ENCODE measurements around the gene ACOX3. TPM values are rescaled to one million over a fixed set of nuclear protein-coding genes. Genes with fewer than 3 reads are reported as not detected.

ACOX3 gene
- total and polyA plus RNA-seq, 9 of the 15 experiments (the other 6 are each of a cell fraction or from before 2014, with no cell fraction given) = 0.68 to 7.3 (median 3.7) TPM

DNA sequence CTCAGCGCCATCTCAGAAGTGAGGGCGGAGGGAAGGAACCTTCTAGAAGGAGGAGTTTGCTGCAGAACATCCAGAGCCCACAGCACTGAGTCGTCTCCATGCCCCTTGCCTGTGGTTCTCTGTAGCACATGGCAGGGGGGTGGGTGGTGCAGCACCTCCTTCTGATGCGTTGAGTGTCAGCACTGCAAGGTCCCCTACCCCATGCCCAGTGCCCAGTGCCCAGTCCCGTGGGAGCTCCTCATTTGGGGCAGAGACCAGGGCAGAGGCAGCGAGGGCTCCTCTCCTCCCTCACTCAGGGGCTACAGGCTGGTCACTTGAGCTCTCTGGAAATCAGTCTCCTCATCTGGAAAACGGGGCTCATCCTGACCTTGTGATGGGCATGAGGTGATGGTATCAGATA lies 92.9 kb downstream of the ACOX3 start:
- TF ChIP-seq TRIM28 (IDR thresholded peaks at IDR 0.05) = no peak
- TF ChIP-seq YBX1 (IDR thresholded peaks at IDR 0.05) = no peak
- TF ChIP-seq ESRRA (IDR thresholded peaks at IDR 0.05; ENCODE audit: borderline replicate concordance, low read depth) = peak; percentile 45; the same call in 1 of the 2 replicates
- TF ChIP-seq MXD1 (CRISPR knock-in tag; IDR thresholded peaks at IDR 0.05; ENCODE audit: borderline replicate concordance, poor library complexity, severe bottlenecking) = no peak
- ATAC-seq = no peak
- Histone ChIP-seq H3K4me3 (no peak overlapping the region), H2AFZ (ENCODE audit: low read depth, low read length) (no peak overlapping the region), H3K36me3 (ENCODE audit: control insufficient read depth, insufficient read depth, low read length) (no peaks in the 10 kb centered on the region), H3K9me3 (replicated peaks; ENCODE audit: control insufficient read depth, insufficient read depth, low read depth, low read length) (no peaks in the 10 kb centered on the region), H3K27ac (ENCODE audit: extremely low read depth, low read depth, low read length) (no peak overlapping the region), H4K20me1 (replicated peaks; ENCODE audit: control insufficient read depth, insufficient read depth, low read length) (no peaks in the 10 kb centered on the region), H3K4me2 (ENCODE audit: insufficient read depth, low read length) (no peak overlapping the region), H3K79me2 (ENCODE audit: control insufficient read depth, insufficient read depth, low read length) (no peaks in the 10 kb centered on the region), H3K27me3 (ENCODE audit: control insufficient read depth in 2 of 2, insufficient read depth in 2 of 2, low read length in 2 of 2) (peaks cover 0 to 69% of the 10 kb centered on the region in 2 experiments; a peak in 4 of 5 replicates), H3K4me1 (replicated peaks in 1 of 2; ENCODE audit: control insufficient read depth in 2 of 2, insufficient read depth in 2 of 2, low read length in 2 of 2) (peaks cover 0 to 16% of the 10 kb centered on the region in 2 experiments; a peak in 2 of 5 replicates), H3K9ac (ENCODE audit: insufficient read depth in 1 of 2, low read depth in 2 of 2, low read length in 2 of 2) (no peak overlapping the region), H3K9me1 (ENCODE audit: control insufficient read depth, insufficient read depth, low read length) (no peaks in the 10 kb centered on the region)
- FAIRE-seq = no peak
- BruUV-seq (replicated peaks) = no TSS peak
- POLR2A ChIA-PET = interaction anchor here (1.2 kb wide), 1 partner anchor 51 kb away, joined by 3 read pairs; no protein-coding TSS in a partner anchor
- WGBS (ENCODE audit: insufficient coverage, low coverage, missing lambda C conversion rate) = 1% methylated on average over 7 of the region's 7 CpGs
- in situ Hi-C loops (cut with MboI) (no loop called here), intact Hi-C loops (cut with micrococcal nuclease) (no loop called here)
- no peak for DNase-seq (ENCODE audit: extremely low read depth in 1 of 4, low spot score in 3 of 4)
- CTCF ChIA-PET (ENCODE audit: low intra/inter-chr PET ratio) = no interaction called here

GRCh38 chr4:8346838-8347605 lies 93.5 kb downstream of the ACOX3 start:
- ATAC-seq = no peak
- CTCF ChIA-PET (ENCODE audit: low intra/inter-chr PET ratio) = no interaction called here
- in situ Hi-C loops (cut with MboI) = no loop called here
- no peak for TF ChIP-seq C11orf30 (IDR thresholded peaks at IDR 0.05; ENCODE audit: low read depth)
- TF ChIP-seq ZBTB43 (CRISPR knock-in tag; IDR thresholded peaks at IDR 0.05) = no peak
- TF ChIP-seq RCOR1 (IDR thresholded peaks at IDR 0.05; ENCODE audit: borderline replicate concordance in 1 of 2, low read depth in 2 of 2, low read length in 2 of 2) = no peak
- TF ChIP-seq KLF10 (CRISPR knock-in tag; IDR thresholded peaks at IDR 0.05) = no peak
- TF ChIP-seq, protein P1, sequence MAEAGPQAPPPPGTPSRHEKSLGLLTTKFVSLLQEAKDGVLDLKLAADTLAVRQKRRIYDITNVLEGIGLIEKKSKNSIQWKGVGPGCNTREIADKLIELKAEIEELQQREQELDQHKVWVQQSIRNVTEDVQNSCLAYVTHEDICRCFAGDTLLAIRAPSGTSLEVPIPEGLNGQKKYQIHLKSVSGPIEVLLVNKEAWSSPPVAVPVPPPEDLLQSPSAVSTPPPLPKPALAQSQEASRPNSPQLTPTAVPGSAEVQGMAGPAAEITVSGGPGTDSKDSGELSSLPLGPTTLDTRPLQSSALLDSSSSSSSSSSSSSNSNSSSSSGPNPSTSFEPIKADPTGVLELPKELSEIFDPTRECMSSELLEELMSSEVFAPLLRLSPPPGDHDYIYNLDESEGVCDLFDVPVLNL (CRISPR knock-in tag; IDR thresholded peaks at IDR 0.05; ENCODE audit: low read depth) = no peak
- TF ChIP-seq NCOA1 (IDR thresholded peaks at IDR 0.05; ENCODE audit: low read depth) = no peak
- TF ChIP-seq FOXK2 (conservative IDR thresholded peaks at IDR 0.05 in 1 of 2, IDR thresholded peaks at IDR 0.05 in 1 of 2; ENCODE audit: low read depth in 2 of 2) = no peak
- no peak for TF ChIP-seq SRSF7 (optimal IDR thresholded peaks at IDR 0.05; ENCODE audit: low read depth, low read length)
- no peak for TF ChIP-seq SIRT6 (IDR thresholded peaks at IDR 0.05; ENCODE audit: low read depth, low read length)

More at GRCh38 chr4:8346838-8347605, 93.5 kb downstream of the ACOX3 start:
- Histone ChIP-seq H3K9me3 (replicated peaks; ENCODE audit: control insufficient read depth, insufficient read depth, low read depth, low read length) (no peaks in the 10 kb centered on the region), H3K27me3 (ENCODE audit: control insufficient read depth in 2 of 2, insufficient read depth in 2 of 2, low read length in 2 of 2) (peaks cover 0 to 65% of the 10 kb centered on the region in 2 experiments; a peak in 3 of 5 replicates), H3K4me1 (replicated peaks in 1 of 2; ENCODE audit: control insufficient read depth in 2 of 2, insufficient read depth in 2 of 2, low read length in 2 of 2) (peaks cover 0 to 13% of the 10 kb centered on the region in 2 experiments; a peak in 2 of 5 replicates), H3K4me2 (ENCODE audit: insufficient read depth, low read length) (no peak overlapping the region), H3K4me3 (no peak overlapping the region), H3K9ac (ENCODE audit: insufficient read depth in 1 of 2, low read depth in 2 of 2, low read length in 2 of 2) (no peak overlapping the region), H2AFZ (ENCODE audit: low read depth, low read length) (no peak overlapping the region), H3K36me3 (ENCODE audit: control insufficient read depth, insufficient read depth, low read length) (no peaks in the 10 kb centered on the region), H3K9me1 (ENCODE audit: control insufficient read depth, insufficient read depth, low read length) (no peaks in the 10 kb centered on the region), H3K27ac (ENCODE audit: extremely low read depth, low read depth, low read length) (no peak overlapping the region), H3K79me2 (ENCODE audit: control insufficient read depth, insufficient read depth, low read length) (no peaks in the 10 kb centered on the region), H4K20me1 (replicated peaks; ENCODE audit: control insufficient read depth, insufficient read depth, low read length) (no peaks in the 10 kb centered on the region)
- no TSS peak for BruUV-seq (replicated peaks)
- FAIRE-seq (no peak), DNase-seq (ENCODE audit: extremely low read depth in 1 of 4, low spot score in 3 of 4) (no peak)
- intact Hi-C loops (cut with micrococcal nuclease) = no loop called here
- POLR2A ChIA-PET = no interaction called here
- WGBS (ENCODE audit: insufficient coverage, low coverage, missing lambda C conversion rate) = 5% methylated on average over 10 of the region's 16 CpGs

Measured in K562 (cell line).